Bronchial epithelial cell (primary cell): ENCODE data around the gene IL12RB1. TPM values are rescaled to one million over a fixed set of nuclear protein-coding genes. Genes with fewer than 3 reads are reported as not detected.

Source experiments
- DNase-seq: peaks from one replicate; pipeline ENCODE4 v3.0.0-alpha.2; 2010; ENCODE audit warnings: low read depth
- FAIRE-seq: peaks from 2 replicates; lab custom pipeline; 2011; peaks lifted over from hg19 to GRCh38; lab: Jason Lieb, UNC
- H3K27me3 ChIP-seq: 2 replicates; pipeline ENCODE4 v1.5.1; 2011; ENCODE audit warnings: low read length; ENCODE audit not compliant: control insufficient read depth, insufficient read depth
- H3K36me3 ChIP-seq: 2 replicates; pipeline ENCODE4 v1.5.1; 2011; ENCODE audit warnings: low read length; ENCODE audit not compliant: control insufficient read depth, insufficient read depth
- H3K4me3 ChIP-seq: 2 replicates; pipeline ENCODE4 v1.5.1; 2011; ENCODE audit warnings: mild to moderate bottlenecking, low read depth, low read length, control low read depth
- CTCF ChIP-seq: IDR thresholded peaks from 2 replicates; pipeline ENCODE4 v1.5.1; 2011; ENCODE audit warnings: mild to moderate bottlenecking, moderate library complexity, low read length, control low read depth, inconsistent platforms; ENCODE audit not compliant: insufficient read depth, severe bottlenecking
- total RNA-seq: library from RNA; depleted of rRNA; stranded (reverse); fragments of >200 nt; gene quantifications from 2 replicates; pipeline ENCODE4 v1.2.1, GENCODE V29; 2014

IL12RB1 gene
- total RNA-seq, 1 donor from 2014 or later: under 0.01 TPM

GRCh38 chr19:18098891-18099622 lies 12.3 kb upstream of the IL12RB1 start:
- TF ChIP-seq CTCF: no peak
- FAIRE-seq (no peak), DNase-seq (no peak)
- no peaks in the 10 kb centered on the region for H3K36me3 ChIP-seq
- H3K4me3 ChIP-seq: no peak overlapping the region
- peaks cover 4% of the 10 kb centered on the region for H3K27me3 ChIP-seq

GRCh38 chr19:18097993-18098890 lies 11.5 kb upstream of the IL12RB1 start:
- DNase-seq: no peak
- FAIRE-seq: no peak
- no peak for TF ChIP-seq CTCF
- H3K27me3 ChIP-seq: peaks cover 4% of the 10 kb centered on the region
- H3K4me3 ChIP-seq: peak overlapping the region; percentile 36
- no peaks in the 10 kb centered on the region for H3K36me3 ChIP-seq

- FAIRE-seq (no peak), DNase-seq (peak; percentile 53)
- peak within 1 kb of the TSS; percentile 36 for H3K4me3 ChIP-seq
- no peak for TF ChIP-seq CTCF
- H3K36me3 ChIP-seq: no peaks in the 10 kb centered on the region
- peaks cover 4% of the 10 kb centered on the region for H3K27me3 ChIP-seq
Observed at GRCh38 chr19:18097217-18097992, 10.7 kb upstream of the IL12RB1 start, which contains the start of gene MAST3. Gene MAST3 (plus strand): TSS chr19:18097778. CDS start chr19:18097793, 15 bp downstream.

- TF ChIP-seq CTCF: no peak
- DNase-seq: no peak
- no peak for FAIRE-seq
- no peaks in the 10 kb centered on the region for H3K36me3 ChIP-seq
- H3K4me3 ChIP-seq: no peak overlapping the region
- peaks cover 4% of the 10 kb centered on the region for H3K27me3 ChIP-seq
Observed at GRCh38 chr19:18096258-18096657, 9.5 kb upstream of the IL12RB1 start.

- peaks cover under 1% of the 10 kb centered on the region for H3K27me3 ChIP-seq
- no peak overlapping the region for H3K4me3 ChIP-seq
- H3K36me3 ChIP-seq: no peaks in the 10 kb centered on the region
- peak; percentile 77 for DNase-seq
- no peak for FAIRE-seq
- no peak for TF ChIP-seq CTCF
Observed at GRCh38 chr19:18093439-18094161, 6.9 kb upstream of the IL12RB1 start.
